IPS DF 19.7 (cell line): Measurements from ENCODE around the gene TUBA8.
"Not testable (repeated sequence)": the region's sequence is repeated elsewhere in the genome, so short reads cannot be mapped to it uniquely, and the experiment has no call there.

Experiments
- DNase-seq: peaks from one replicate; pipeline ENCODE4 v3.0.0-alpha.2; 2013; ENCODE audit warnings: low read depth, low spot score

Gene TUBA8

DNA sequence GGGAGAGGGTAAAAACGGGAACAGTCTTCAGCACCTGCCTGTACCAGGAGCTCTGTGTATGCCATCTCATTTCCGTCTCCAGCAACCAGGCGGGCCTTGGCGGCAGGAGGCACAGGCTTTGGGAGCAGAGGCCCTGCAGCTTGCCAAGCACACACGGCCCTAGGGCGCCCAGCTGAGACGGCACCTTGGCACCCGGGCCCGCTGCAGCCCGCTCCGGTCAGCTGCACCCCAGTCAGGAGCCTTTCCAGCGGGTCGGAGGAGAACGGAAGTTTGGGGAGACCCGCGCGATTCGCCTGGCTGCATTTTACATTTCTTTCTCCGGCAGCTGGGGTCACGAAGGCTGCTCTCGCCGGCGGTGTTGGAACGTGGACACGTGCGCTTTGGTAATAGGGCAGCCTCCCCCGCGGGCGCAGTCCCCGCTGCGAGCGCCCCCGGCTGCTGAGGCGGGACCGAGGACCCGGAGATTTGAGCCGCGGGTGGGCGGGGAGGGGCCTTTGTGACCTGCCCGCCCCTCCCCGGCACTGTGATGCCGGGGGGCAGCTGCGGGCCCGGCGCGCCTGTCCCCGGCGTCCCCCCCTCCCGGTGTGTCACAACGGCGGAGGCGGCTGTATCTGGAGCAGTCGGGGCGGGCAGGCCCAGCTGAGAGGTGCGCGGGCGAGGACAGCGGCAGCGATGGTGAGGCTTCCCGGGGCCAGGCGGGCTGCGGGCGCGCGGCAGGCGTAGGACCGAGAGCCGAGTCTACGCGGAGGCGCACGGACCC is at the start of gene TUBA8:
Gene TUBA8, plus strand, starts transcription at position 616 of the 760 bp plus-strand sequence. Its CDS starts 57 bp downstream, at position 673.
- DNase-seq = no peak

DNA sequence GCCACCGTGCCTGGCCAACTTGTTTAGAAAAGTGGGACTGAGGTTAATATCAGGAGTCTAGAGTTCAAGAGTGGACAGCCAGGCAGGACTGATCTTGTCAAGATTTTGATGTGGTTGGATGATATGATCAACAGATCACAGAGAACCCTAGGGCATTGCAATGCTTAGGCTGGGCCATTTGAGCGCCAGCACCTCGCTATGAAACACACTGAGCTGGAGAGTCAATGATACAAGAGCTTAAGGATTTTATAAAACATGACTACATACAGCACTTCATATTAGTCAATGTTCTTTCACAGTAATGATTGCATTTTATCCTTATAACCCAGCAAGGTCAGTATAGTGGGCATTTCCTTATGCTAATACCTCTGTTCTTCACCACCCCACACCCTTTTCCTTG is 48.2 kb upstream of the TUBA8 start:
- no peak for DNase-seq

DNA sequence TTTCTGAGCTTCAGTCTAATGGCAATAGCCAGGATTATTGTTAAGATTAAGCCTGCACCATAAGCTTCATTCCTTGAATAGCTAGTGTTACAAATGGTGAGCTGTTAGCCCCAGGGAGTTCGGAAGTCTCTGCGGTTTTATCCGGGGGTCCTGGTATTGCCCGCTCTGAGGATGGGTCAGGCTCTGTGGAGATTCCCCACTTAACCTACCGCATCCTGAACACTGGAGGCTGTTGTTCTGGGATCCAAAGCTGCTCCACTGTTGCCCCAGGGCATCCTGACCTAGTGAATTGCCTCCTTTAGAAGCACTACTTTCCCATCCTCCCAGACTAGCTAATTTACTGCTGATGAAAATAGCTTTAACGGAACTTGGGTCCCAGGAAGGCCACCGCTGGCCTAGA is 47.3 kb upstream of the TUBA8 start:
- no peak for DNase-seq

DNA sequence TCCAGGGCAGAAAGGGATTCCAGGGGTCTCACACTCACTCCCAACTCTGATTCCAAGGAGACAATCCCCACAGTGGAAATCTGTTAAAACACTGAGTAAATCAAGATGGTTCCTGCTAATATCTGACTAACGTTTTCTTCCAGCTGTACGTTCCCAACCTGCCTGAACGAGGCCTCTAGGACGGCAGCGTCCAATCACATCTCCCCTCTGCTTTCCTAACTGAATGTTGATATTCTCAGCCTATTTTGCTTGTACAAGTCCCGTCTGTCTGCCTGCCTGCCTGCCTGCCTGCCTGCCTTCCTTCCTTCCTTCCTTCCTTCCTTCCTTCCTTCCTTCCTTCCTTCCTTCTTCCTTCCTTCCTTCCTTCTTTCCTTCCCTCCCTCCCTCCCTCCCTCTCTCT is 46.9 kb upstream of the TUBA8 start:
- not testable (repeated sequence) for DNase-seq

DNA sequence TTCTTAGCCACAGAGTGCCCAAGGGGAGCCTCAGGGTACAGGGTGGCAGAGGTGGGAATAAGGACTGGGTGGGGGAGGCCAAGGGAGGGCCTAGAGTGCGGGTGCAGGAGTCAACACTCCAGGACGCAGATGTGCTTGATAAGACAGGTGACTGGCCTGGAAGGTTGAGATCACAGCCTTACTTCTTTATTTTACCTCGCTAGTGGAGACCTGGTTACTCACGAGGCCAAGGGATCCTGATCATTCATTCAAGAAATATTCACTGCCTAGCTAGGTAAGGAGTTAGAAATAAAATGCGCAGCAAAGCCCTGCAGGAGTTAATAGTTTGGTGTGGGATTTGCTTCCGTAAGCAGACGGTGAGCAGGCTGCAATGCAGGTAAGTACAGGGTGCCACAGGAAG is 46.0 kb upstream of the TUBA8 start:
- no peak for DNase-seq

DNA sequence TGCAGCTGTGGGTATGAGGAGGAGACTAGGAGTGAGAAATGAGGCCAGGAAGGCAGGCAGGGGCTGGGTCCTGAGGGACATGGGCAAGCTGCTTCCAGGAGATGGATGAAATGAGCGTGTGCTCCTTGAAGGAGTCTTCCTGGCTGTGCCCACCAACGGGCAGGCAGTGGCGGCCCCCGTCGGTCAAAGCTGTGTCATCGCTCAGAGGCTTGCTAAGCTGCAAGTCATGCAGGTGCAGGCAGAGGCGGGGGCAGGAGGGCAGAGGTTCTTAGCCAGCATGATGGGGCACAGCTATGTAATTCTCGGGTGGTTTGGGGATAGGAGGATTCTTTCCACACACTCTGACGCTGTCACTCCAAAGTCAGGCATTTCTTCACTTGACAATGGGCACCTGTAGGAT is 45.4 kb upstream of the TUBA8 start:
- no peak for DNase-seq

DNA sequence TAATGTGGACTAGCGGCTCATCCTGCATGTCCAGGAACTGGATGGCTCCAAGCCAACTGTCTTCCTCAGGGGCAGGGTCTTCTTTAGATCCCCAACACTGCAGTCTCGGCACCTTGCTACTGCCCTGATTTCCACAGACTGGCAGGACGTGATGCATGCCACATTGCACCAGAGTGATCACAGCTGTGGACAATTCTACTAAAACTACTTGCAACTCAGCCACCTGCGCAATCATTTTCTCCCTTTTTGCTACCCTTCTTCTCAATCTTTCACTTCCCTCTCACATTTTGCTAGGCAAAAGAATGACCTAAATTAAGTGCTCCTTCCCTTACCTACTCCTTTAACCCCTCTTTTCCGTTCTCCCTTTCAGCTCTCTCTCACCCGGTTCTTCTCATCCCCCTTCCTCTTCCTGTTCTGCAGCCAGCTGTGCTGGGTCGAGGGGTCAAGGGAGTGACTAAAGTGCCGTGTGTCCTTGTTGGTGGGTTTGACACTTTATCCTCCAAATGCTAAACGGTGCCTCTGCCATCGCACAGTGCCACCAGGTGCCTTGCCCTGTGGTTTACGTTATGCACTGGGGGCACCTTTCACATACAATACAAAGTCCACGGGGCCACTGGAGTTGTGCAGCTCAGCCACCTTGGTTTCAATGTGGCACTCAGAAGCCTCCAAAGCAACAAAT is 44.3 kb upstream of the TUBA8 start:
- DNase-seq = no peak

DNA sequence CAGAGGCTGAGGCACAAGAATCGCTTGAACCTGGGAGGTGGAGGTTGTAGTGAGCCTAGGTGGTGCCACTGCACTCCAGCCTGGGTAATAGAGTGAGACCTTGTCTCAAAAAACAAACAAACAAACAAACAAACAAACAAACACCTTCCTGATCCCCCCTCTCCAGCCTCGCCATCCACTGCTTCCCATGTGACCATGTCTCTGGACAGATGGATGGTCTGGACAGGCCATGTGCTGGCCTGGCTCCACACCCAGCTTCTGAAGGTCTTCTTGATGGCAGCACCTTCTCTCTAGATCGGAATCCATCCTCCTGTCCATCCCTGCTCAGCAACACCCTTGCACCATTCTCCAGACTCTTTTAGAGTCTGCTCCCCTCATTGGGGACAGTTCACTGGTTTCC is 43.5 kb upstream of the TUBA8 start:
- no peak for DNase-seq

DNA sequence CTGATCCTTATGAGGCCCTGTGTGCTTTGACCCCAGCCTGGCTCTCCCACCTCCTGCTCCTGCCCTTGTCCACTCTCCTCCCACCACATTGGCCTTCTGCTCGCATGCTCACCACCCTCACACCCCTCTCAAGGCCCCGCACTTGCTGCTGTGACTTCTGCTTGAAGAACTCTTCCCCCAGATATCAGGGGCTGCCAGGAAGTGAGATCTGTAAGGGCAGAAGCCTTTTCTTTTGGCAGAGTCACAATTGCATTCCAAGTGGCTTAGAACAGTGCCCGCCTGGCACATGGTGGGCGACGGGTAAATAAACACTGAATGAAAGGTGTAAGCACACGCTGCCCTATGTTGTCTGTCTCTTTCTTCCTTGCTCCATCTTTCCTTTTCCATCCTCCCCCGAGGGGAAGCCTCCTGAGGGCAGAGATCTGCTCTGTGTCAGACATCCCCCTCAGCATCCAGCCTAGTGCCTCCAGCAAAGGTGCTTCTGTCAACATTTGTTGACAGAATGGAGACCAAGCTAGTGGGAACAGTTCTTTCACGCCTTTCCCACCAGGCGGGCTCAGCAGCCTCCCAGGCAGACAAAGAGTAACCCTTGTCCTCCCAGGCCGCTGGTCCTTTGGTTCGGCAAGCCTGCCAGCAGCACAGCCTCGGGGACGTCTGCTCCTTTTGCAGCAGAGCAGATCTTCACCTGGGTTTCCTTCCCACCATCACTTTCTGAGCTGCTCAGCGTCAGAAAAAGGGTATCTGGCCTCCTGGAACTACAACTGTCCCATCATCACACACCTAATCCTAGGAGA is 42.9 kb upstream of the TUBA8 start:
- DNase-seq = no peak

DNA sequence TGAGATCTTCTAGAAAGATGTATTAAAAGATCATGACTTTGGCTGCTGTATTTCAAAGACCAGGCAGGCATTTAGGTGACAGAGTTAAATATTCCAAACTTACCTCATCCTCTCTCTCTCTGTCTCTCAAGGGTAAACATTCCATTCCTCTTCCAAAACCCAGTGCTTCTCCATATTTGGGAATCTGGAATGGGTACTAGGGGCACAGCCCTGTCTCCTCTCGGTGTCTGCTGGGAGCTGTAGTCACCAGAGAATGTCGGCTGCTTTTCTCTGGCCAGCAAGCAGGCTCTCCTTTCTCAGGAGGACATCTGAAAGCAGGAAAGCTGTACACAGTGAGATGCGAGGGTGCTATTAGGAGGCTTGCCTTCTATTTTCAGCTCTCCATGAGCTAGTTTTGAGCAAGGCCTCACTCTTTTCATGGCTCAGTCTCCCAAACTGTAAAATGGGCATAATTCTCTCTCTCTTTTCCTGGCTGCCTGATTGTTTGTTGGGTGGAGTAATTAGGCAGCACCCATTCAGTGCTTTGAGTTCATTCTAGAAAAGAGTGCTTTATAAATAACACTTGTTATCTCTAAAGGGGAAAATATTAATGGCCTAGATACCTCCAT is 42.1 kb upstream of the TUBA8 start:
- DNase-seq = no peak

DNA sequence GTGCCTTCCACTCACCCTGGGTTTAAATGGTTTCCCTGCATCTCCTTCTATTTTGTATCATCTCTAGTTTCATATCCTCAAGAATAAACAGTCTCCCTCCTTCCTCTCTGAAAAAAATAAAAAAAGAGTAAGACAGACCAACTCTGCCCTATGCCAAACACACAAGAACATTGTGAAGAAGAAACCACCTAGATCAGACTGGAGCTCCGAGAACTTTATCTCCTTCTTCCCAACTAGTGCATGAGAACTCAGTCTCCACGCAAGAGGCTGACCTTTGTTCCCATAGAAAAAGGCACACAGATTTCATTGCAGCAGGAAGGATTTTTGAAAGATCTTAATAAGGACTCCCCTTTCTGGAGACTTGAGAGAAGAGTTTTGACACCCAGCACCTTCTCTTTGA is 41.6 kb upstream of the TUBA8 start:
- no peak for DNase-seq

DNA sequence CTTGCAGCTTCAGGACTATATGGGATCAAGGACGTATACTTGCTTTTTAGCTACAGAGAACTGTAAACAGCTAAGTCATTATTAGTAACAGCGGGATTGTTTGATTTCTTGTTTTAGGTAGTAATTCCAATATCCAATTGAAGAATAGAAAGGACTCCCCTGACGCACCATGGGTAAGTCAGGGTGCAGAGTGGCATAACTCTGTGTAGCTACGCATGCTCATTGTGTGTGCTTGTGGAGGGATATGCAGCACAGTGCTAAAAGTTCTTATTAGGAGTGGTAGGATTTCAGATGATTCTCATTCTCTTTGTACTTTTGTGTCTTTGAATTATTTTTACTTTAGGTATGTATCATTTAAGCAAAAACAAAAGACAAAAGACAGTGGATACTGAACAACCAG is 40.6 kb upstream of the TUBA8 start:
- DNase-seq = no peak

DNA sequence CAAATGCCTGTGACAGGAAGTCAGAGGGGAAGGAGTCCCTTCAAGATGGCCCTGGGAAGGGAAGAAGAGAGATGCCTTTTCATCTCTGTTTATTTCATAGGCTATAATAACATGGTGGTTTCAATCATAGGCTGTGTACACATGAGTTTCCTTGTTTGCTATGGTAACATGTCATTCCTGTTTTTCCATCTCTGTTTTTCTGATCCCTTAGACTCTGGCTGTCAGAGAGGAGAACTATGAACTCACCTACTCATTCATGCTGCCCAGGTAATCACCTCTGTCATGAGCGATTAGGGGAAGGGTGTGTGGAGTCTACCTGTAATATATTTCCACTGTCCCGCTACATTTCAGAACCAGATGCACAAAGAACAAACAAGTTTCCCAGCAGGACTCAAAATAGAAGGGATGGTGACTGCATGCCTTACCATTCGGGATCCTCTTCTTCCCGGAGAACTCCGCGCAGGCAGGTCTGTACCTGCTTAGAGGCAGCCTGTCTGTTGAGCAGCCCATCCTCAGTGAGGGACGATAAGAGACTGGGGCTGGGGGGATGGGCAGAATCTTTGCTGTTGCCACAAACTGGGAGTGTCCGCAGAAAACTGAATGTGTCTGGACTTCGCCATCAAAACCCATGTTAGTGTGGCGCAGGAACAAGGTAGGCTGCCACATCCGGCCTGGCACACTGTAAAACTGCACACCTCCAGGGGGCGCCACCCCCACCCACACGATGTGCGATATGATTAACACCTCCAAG is 39.9 kb upstream of the TUBA8 start:
- no peak for DNase-seq

DNA sequence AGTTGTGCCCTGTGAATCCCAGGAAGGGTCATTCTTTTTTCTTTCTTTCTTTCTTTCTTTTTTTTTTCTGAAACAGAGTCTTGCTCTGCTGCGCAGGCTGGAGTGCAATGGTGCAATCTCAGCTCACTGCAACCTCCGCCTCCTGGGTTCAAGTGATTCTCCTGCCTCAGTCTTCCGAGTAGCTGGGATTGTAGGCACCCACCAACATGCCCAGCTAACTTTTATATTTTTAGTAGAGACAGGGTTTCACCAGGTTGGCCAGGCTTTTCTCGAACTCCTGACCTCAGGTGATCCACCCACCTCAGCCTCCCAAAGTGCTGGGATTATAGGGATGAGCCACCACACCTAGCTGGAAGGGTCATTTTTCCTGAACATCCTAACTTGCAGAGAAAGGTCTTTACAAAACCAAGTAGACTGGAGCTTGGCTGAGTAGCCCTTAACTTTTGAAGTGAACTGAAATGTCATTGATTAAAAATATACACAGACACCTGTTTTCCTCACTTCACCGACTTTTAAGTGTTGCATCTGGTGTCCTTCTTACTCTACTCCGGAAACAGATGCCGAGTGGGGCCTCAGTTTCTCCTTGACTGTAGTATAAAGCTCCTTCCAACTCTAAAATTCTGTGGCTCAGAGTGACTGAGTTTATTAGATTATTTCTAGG is 39.2 kb upstream of the TUBA8 start:
- DNase-seq = not testable (repeated sequence)

DNA sequence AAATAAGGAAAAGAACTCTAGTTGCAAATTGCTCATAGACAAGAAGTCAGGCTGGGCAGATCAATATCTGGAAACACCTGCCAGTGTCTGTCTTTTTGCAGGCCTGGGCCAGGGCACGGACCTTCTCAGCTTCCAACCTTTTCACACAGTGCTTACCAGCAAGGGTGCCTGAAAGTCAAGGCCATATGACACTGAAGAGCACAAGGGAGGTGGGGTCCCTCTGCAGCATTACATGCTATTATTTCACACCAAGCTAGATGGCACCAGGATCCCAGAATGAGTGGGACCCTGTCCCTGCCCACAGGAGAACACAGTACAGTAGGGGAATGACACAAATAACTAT is 38.7 kb upstream of the TUBA8 start:
- no peak for DNase-seq

DNA sequence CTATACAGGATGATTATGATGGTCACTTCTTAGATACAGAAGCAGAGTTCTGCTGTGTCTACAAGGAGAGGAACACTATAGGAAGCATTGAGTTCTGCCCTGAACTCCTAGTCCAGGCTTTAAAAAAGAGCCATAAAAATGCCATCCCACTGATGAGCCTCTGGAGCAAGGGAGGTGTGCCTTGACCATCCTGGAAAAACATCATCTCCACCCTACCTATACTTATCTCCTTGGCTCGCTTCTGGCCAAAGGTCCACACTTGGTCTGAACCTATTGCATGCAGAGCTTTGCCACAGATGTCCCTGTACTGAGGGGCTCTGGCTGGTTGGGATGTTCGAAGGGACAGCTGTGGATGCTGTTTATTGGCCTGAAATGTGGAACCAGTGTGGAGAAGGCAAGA is 37.1 kb upstream of the TUBA8 start:
- no peak for DNase-seq

DNA sequence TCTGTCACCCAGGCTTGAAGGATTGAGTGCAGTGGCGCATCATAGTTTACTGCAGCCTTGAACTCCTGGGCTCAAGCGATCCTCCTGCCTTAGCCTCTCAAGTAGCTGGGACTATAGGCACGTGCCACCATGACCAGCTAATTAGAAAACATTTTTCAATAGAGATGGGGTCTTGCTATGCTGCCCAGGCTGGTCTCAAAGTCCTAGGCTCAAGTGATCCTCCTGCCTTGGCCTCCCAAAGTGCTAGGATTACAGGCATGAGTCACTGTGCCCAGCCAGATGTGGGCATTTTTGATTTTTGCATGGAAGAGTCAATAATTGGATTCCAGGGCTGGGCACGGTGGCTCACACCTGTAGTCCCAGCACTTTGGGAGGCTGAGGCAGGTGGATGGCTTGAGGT is 36.7 kb upstream of the TUBA8 start:
- not testable (repeated sequence) for DNase-seq

DNA sequence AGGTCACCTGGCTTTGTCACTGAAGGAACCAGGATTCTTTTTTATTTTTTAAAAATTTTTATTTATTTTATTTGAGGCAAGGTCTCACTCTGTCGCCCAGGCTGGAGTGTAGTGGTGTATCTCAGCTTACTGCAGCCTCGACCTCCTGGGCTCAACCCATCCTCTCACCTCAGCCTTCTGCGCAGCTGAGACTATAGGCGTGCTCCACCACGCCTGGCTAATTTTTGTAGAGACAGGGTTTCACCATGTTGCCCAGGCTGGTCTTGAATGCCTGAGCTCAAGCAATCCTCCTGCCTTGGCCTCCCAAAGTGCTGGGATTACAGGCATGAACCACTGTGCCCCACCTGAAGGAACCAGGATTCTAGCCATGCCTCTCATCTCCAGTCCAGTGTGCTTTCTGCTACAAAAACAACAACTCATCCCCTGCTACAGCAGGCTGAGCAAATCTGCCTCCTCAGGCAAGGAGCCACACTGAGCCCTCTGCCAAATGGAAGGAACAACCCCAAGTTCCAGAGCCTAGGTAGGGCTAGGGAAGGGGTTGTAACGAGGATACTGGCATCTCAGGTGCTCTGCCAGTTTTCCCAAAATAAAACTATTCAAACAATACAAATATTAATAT is 35.4 kb upstream of the TUBA8 start:
- no peak for DNase-seq

DNA sequence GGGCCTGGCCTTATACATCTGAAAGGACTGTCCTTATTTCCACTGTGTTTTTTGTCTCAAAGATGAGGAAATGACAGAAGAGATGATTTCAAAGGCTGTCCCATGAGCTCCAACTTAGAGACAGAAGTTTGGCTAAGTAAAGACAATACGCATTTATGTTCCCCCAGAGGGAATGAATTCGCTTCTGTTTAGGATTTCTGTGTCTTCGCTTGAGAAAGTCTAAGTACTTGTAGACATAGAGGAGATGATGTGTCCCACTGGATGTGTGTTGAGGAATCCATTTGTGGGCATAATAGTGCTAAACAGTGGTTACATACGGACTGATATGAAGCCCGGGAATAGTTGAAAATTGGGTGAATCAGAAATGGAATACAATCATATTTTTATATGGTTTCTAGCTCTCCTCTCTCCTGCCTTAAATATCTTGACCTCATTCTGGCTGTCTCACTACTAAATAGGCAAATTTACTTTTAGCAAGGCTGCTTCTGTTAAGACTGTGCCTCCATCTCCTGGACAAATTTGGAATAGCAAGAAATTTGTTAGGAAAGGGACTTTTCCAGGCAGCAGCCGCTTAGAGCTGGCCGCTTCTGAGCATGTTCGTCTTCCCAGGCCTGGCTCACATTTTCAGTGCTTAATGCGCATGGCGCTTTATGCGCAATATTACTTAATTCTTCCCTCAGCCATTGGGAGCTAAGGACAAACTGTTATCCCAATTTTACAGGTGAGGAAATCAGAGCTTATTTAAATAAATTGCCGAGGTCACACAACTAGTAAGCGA is 34.7 kb upstream of the TUBA8 start:
- peak; percentile 35 for DNase-seq
